IPS DF 6.9 (cell line): ENCODE data around the gene GOLGA6L7.

Experiments
- DNase-seq: peaks from one replicate; pipeline ENCODE4 v3.0.0-alpha.2; 2013; ENCODE audit warnings: low read depth, low spot score
- H3K27ac ChIP-seq: one replicate; pipeline ENCODE4 v1.5.1; 2013; ENCODE audit warnings: low read length, control low read depth
- H3K27me3 ChIP-seq: 2 replicates; pipeline ENCODE4 v1.6.1; 2013; ENCODE audit warnings: mild to moderate bottlenecking, low read length; ENCODE audit not compliant: control insufficient read depth, insufficient read depth
- H3K36me3 ChIP-seq: 2 replicates; pipeline ENCODE4 v1.6.1; 2013; ENCODE audit warnings: low read length; ENCODE audit not compliant: control insufficient read depth, insufficient read depth
- H3K4me1 ChIP-seq: 2 replicates; pipeline ENCODE4 v1.6.1; 2013; ENCODE audit warnings: low read length; ENCODE audit not compliant: control insufficient read depth, insufficient read depth
- H3K4me3 ChIP-seq: 2 replicates; pipeline ENCODE4 v1.5.1; 2013; ENCODE audit warnings: mild to moderate bottlenecking, low read length
- H3K9me3 ChIP-seq: 2 replicates; pipeline ENCODE4 v1.6.1; 2013; ENCODE audit warnings: low read length, inconsistent platforms; ENCODE audit not compliant: control insufficient read depth, insufficient read depth
- WGBS: extraction: QIAGEN DNeasy Blood & Tissue Kit; methylation state at CpG from one replicate; pipeline ENCODE4 v1.1.7; 2013; ENCODE audit warnings: mixed read lengths, missing lambda C conversion rate; ENCODE audit not compliant: insufficient read length, insufficient coverage; 5-methylcytosine and 5-hydroxymethylcytosine counted together

The GOLGA6L7 gene

GRCh38 chr15:28884151-28884940 lies 35.9 kb upstream of the GOLGA6L7 start:
- WGBS: no CpG with 5 or more reads among the region's 11 CpGs
- no peak overlapping the region for H3K4me3 ChIP-seq
- no peaks in the 10 kb centered on the region; the same call in 1 of the 2 replicates for H3K36me3 ChIP-seq
- peaks cover 11% of the 10 kb centered on the region; the same call in 1 of the 2 replicates for H3K27me3 ChIP-seq
- no peaks in the 10 kb centered on the region for H3K9me3 ChIP-seq
- no peak overlapping the region for H3K27ac ChIP-seq
- H3K4me1 ChIP-seq: peaks cover 4% of the 10 kb centered on the region; the same call in 1 of the 2 replicates
- DNase-seq: no peak

- H3K9me3 ChIP-seq: no peaks in the 10 kb centered on the region
- no peak for DNase-seq
- WGBS: no CpG with 5 or more reads among the region's 1 CpG
- no peak overlapping the region for H3K27ac ChIP-seq
- no peak overlapping the region for H3K4me3 ChIP-seq
- peaks cover 5% of the 10 kb centered on the region; the same call in 1 of the 2 replicates for H3K27me3 ChIP-seq
- H3K4me1 ChIP-seq: peaks cover 6% of the 10 kb centered on the region
- no peaks in the 10 kb centered on the region; the same call in 1 of the 2 replicates for H3K36me3 ChIP-seq
Observed at GRCh38 chr15:28881600-28881999, 33.2 kb upstream of the GOLGA6L7 start.

- no CpG with 5 or more reads among the region's 3 CpGs for WGBS
- H3K9me3 ChIP-seq: no peaks in the 10 kb centered on the region
- DNase-seq: no peak
- H3K4me1 ChIP-seq: peaks cover 6% of the 10 kb centered on the region
- peaks cover 5% of the 10 kb centered on the region; the same call in 1 of the 2 replicates for H3K27me3 ChIP-seq
- H3K4me3 ChIP-seq: no peak overlapping the region
- no peaks in the 10 kb centered on the region; the same call in 1 of the 2 replicates for H3K36me3 ChIP-seq
- H3K27ac ChIP-seq: no peak overlapping the region
Observed at GRCh38 chr15:28881170-28881569, 32.7 kb upstream of the GOLGA6L7 start.

GRCh38 chr15:28880680-28881079 lies 32.2 kb upstream of the GOLGA6L7 start:
- Histone ChIP-seq H3K4me1 (peaks cover 9% of the 10 kb centered on the region), H3K36me3 (no peaks in the 10 kb centered on the region; the same call in 1 of the 2 replicates), H3K27me3 (peaks cover 5% of the 10 kb centered on the region; the same call in 1 of the 2 replicates), H3K4me3 (no peak overlapping the region), H3K9me3 (no peaks in the 10 kb centered on the region), H3K27ac (no peak overlapping the region)
- no peak for DNase-seq
- no CpG with 5 or more reads among the region's 5 CpGs for WGBS

- DNase-seq: no peak
- WGBS: no CpG with 5 or more reads among the region's 9 CpGs
Observed at GRCh38 chr15:28879551-28879950, 31.1 kb upstream of the GOLGA6L7 start.

GRCh38 chr15:28878209-28878608 lies 29.8 kb upstream of the GOLGA6L7 start:
- no peak overlapping the region for H3K27ac ChIP-seq
- WGBS: no CpG with 5 or more reads among the region's 15 CpGs

More at GRCh38 chr15:28879551-28879950, 31.1 kb upstream of the GOLGA6L7 start:
- peaks cover 9% of the 10 kb centered on the region for H3K4me1 ChIP-seq
- no peak overlapping the region for H3K27ac ChIP-seq
- no peaks in the 10 kb centered on the region; the same call in 1 of the 2 replicates for H3K27me3 ChIP-seq
- no peak overlapping the region for H3K4me3 ChIP-seq
- no peaks in the 10 kb centered on the region for H3K36me3 ChIP-seq
- H3K9me3 ChIP-seq: no peaks in the 10 kb centered on the region

GRCh38 chr15:28876845-28877185 lies 28.4 kb upstream of the GOLGA6L7 start:
- no peaks in the 10 kb centered on the region for H3K9me3 ChIP-seq
- H3K4me1 ChIP-seq: peaks cover 9% of the 10 kb centered on the region
- no peak overlapping the region for H3K27ac ChIP-seq
- H3K4me3 ChIP-seq: no peak overlapping the region
- H3K27me3 ChIP-seq: no peaks in the 10 kb centered on the region
- no peak for DNase-seq
- no peaks in the 10 kb centered on the region for H3K36me3 ChIP-seq
- no CpG with 5 or more reads among the region's 8 CpGs for WGBS

More at GRCh38 chr15:28878209-28878608, 29.8 kb upstream of the GOLGA6L7 start:
- Histone ChIP-seq H3K4me3 (no peak overlapping the region), H3K36me3 (no peaks in the 10 kb centered on the region), H3K27me3 (no peaks in the 10 kb centered on the region), H3K9me3 (no peaks in the 10 kb centered on the region), H3K4me1 (peaks cover 9% of the 10 kb centered on the region)
- no peak for DNase-seq

- no CpG with 5 or more reads among the region's 14 CpGs for WGBS
- no peak overlapping the region for H3K27ac ChIP-seq
- H3K4me1 ChIP-seq: peaks cover 9% of the 10 kb centered on the region
- no peak overlapping the region for H3K4me3 ChIP-seq
- DNase-seq: peak; percentile 43
- H3K27me3 ChIP-seq: no peaks in the 10 kb centered on the region
- H3K9me3 ChIP-seq: no peaks in the 10 kb centered on the region
- no peaks in the 10 kb centered on the region for H3K36me3 ChIP-seq
Observed at GRCh38 chr15:28876131-28876844, 27.8 kb upstream of the GOLGA6L7 start.

- Histone ChIP-seq H3K27ac (no peak overlapping the region), H3K27me3 (no peaks in the 10 kb centered on the region), H3K4me1 (peaks cover 9% of the 10 kb centered on the region), H3K4me3 (no peak overlapping the region), H3K36me3 (no peaks in the 10 kb centered on the region), H3K9me3 (no peaks in the 10 kb centered on the region)
- no CpG with 5 or more reads among the region's 4 CpGs for WGBS
- DNase-seq: no peak
Observed at GRCh38 chr15:28875461-28876000, 27.1 kb upstream of the GOLGA6L7 start.

GRCh38 chr15:28873585-28874190 lies 25.2 kb upstream of the GOLGA6L7 start:
- Histone ChIP-seq H3K27me3 (no peaks in the 10 kb centered on the region), H3K4me1 (peaks cover 9% of the 10 kb centered on the region), H3K4me3 (no peak overlapping the region), H3K36me3 (no peaks in the 10 kb centered on the region), H3K9me3 (no peaks in the 10 kb centered on the region), H3K27ac (no peak overlapping the region)
- no CpG with 5 or more reads among the region's 10 CpGs for WGBS
- no peak for DNase-seq
